Astrocyte of the spinal cord (primary cell): ENCODE measurements around the gene PCDHGA6.
A peak's percentile ranks its signal among the peaks of the same experiment; 100 is the strongest.
"Not testable (repeated sequence)": the region's sequence is repeated elsewhere in the genome, so short reads cannot be mapped to it uniquely, and the experiment has no call there.

Experiments
- DNase-seq: peaks from one replicate; pipeline ENCODE4 v3.0.0; 2011; ENCODE audit warnings: low read depth, low spot score
- H3K4me3 ChIP-seq: 2 replicates; pipeline ENCODE4 v1.5.1; 2011; ENCODE audit warnings: low read depth, mild to moderate bottlenecking, low read length, moderate library complexity
- in situ Hi-C: cut with HindIII; loops from 2 replicates; pipeline ENCODE4 v1.10.0; 2017; ENCODE audit warnings: low sequenced_read_pairs
- TF ChIP-seq, protein P1 (sequence below): IDR thresholded peaks from 2 replicates; pipeline ENCODE4 v1.5.1; 2012; ENCODE audit warnings: low read depth, mild to moderate bottlenecking, low read length, inconsistent platforms

PCDHGA6 gene

GRCh38 chr5:141373673-141374317 is at the start of gene PCDHGA6:
Gene PCDHGA6 (plus strand): TSS chr5:141373891. CDS start chr5:141374084, 193 bp downstream.
- TF ChIP-seq, protein P1, sequence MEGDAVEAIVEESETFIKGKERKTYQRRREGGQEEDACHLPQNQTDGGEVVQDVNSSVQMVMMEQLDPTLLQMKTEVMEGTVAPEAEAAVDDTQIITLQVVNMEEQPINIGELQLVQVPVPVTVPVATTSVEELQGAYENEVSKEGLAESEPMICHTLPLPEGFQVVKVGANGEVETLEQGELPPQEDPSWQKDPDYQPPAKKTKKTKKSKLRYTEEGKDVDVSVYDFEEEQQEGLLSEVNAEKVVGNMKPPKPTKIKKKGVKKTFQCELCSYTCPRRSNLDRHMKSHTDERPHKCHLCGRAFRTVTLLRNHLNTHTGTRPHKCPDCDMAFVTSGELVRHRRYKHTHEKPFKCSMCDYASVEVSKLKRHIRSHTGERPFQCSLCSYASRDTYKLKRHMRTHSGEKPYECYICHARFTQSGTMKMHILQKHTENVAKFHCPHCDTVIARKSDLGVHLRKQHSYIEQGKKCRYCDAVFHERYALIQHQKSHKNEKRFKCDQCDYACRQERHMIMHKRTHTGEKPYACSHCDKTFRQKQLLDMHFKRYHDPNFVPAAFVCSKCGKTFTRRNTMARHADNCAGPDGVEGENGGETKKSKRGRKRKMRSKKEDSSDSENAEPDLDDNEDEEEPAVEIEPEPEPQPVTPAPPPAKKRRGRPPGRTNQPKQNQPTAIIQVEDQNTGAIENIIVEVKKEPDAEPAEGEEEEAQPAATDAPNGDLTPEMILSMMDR, result peak; percentile 58
- peak within 1 kb of the TSS; percentile 38 for H3K4me3 ChIP-seq
- peak; percentile 48 for DNase-seq
- in situ Hi-C loops, result no loop called here

DNA sequence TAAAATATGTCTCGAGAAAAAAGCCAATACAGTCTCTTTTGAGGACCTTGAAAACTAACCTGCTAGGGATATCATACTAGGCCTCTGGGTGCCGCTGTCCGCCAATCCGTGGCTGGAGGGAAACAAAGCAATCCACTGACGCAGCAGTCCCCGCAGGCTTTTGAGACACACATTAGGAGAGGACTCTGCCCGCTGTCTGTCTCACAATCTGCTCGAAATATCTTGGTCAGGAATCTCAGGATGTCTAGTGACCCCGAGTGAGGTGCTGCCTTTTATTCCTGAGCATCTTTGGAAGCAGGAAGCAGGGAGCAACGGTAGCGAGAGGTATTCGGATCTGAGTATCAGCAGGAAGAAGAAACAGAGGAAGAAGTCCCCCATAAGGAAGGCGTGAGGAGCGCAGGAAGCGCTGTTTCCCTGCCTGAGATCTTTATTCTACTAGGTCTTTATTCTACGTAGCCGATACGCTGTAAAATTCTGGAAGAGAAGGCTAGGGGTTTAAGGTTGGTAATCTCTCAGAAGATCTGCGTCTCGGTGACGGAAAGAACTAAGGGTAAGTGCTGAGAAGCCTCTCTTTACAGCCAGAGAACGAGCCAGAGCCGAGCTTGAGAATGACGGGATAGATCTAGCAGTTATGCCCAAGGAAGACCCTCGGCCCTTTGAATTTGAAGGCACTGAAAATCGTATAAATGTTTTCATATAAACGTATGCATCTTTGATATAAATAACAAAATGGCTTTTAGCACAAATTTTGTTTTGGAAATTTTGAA is 47.4 kb upstream of the PCDHGA6 start:
- TF ChIP-seq, protein P1, result peak; percentile 80
- H3K4me3 ChIP-seq, result peak overlapping the region; percentile 39
- in situ Hi-C loops, result no loop called here
- peak; percentile 76 for DNase-seq

DNA sequence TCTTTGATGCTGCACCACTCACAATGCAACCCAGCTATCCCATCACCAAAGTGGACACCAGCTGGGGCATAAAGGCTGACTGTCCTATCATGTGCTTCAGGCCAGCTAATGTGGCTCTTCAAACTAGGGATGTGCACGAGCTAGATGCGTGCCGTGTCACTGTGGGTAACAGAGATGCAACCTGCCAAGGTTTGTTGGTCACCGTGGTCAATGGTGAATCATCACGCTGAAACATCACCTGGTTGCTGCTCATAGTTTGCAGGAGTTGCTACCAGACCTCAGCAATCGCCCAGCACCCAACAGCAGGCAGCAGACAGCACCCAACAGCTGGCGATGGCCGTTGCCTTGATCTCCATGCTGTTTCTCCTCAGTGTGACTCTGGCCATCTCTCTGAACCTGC is 45.5 kb upstream of the PCDHGA6 start:
- no peak for DNase-seq
- in situ Hi-C loops, result no loop called here
- H3K4me3 ChIP-seq, result no peak overlapping the region
- TF ChIP-seq, protein P1, result no peak

GRCh38 chr5:141330299-141331080 is 43.2 kb upstream of the PCDHGA6 start, which contains the start of gene PCDHGA1:
Gene PCDHGA1 (plus strand): TSS chr5:141330514.
- TF ChIP-seq, protein P1, result peak; percentile 45
- in situ Hi-C loops, result no loop called here
- DNase-seq, result peak; percentile 56
- H3K4me3 ChIP-seq, result peak within 1 kb of the TSS; percentile 24

DNA sequence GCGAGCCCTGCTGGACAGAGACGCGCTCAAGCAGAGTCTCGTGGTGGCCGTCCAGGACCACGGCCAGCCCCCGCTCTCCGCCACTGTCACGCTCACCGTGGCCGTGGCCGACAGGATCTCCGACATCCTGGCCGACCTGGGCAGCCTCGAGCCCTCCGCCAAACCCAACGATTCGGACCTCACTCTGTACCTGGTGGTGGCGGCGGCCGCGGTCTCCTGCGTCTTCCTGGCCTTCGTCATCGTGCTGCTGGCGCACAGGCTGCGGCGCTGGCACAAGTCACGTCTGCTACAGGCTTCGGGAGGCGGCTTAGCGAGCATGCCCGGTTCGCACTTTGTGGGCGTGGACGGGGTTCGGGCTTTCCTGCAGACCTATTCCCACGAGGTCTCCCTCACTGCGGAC is 41.1 kb upstream of the PCDHGA6 start:
- in situ Hi-C loops, H3K4me3 ChIP-seq, DNase-seq: not testable (repeated sequence)

DNA sequence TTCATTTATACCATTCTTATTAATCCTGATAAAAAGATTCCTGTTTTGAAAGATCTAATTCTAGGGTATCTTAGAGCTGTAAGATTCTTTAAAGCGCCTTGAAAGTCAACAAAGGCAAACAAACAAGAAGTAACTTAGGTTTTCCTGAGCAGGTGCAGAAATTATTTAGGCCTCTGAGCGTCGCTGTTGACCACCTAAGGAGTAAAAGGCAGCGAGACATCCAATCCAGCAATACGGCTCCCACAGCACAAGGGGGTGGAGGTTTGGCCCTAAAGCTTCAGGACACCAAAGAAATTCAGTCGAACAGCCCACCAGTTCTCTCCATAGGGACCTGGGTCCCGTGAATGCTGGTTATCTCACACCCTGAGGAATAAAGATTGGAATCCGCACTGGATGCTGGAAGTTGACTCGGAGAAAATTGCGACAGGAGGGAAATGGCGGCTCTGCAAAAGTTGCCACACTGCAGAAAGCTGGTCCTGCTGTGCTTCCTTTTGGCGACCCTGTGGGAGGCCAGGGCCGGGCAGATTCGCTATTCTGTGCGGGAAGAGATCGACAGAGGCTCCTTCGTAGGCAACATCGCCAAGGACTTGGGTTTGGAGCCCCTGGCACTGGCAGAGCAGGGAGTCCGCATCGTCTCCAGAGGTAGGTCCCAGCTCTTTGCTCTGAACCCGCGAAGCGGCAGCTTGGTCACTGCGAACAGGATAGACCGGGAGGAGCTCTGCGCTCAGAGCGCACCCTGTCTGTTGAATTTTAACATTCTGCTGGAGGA is 35.0 kb upstream of the PCDHGA6 start, which contains the start of gene PCDHGA2:
TSS of gene PCDHGA2 (plus strand) at position 223 of the 769 bp plus-strand sequence.
- H3K4me3 ChIP-seq, result peak within 1 kb of the TSS; percentile 31
- TF ChIP-seq, protein P1, result peak; percentile 56
- in situ Hi-C loops, result no loop called here
- DNase-seq, result peak; percentile 67

GRCh38 chr5:141340781-141341354 is 32.8 kb upstream of the PCDHGA6 start:
- DNase-seq, in situ Hi-C loops, H3K4me3 ChIP-seq: not testable (repeated sequence)
